Gastrocnemius medialis (tissue), 4 donors: ENCODE measurements around the gene CHCHD5. TPM values are rescaled to one million over a fixed set of nuclear protein-coding genes. Genes with fewer than 3 reads are reported as not detected.
"Not testable (repeated sequence)": the region's sequence is repeated elsewhere in the genome, so short reads cannot be mapped to it uniquely, and the experiment has no call there.

Experiments
- ATAC-seq, 2 donors: fragments of 150-250 bp; one replicate each; pipeline ENCODE4 v1.9.1; 2016
- DNase-seq, 2 donors: peaks; one replicate each; pipeline ENCODE4 v3.0.0-alpha.2; 2019
- H3K27ac ChIP-seq, 4 donors: fragments of 200-600 bp; sonication (generic); 1 replicate in 1 of 4; 2 replicates in 3 of 4; pipeline ENCODE4 v1.5.1; 2016 to 2018; ENCODE audit warnings: mild to moderate bottlenecking in 2 of 4, moderate library complexity in 1 of 4
- H3K27me3 ChIP-seq, 3 donors: fragments of 200-600 bp; sonication (generic) in 2 of 3; 1 replicate in 1 of 3; 2 replicates in 2 of 3; pipeline versions ENCODE4 v1.5.1 to v1.6.0; 2016 to 2019; ENCODE audit warnings: mild to moderate bottlenecking in 1 of 3, moderate library complexity in 1 of 3
- H3K36me3 ChIP-seq, 2 donors: fragments of 200-600 bp; sonication (generic) in 1 of 2; one replicate each; pipeline ENCODE4 v1.5.1; 2017 to 2018
- H3K4me1 ChIP-seq, 2 donors: fragments of 200-600 bp; sonication (generic) in 1 of 2; one replicate each; pipeline ENCODE4 v1.5.1; 2016 to 2017; ENCODE audit warnings: mild to moderate bottlenecking in 2 of 2
- H3K4me3 ChIP-seq, 4 donors: fragments of 200-600 bp; sonication (generic) in 3 of 4; 1 replicate in 1 of 4; 2 replicates in 3 of 4; pipeline ENCODE4 v1.5.1; 2016 to 2019; ENCODE audit warnings: mild to moderate bottlenecking in 2 of 4
- H3K9me3 ChIP-seq, 3 donors: fragments of 200-600 bp; sonication (generic) in 2 of 3; 1 replicate in 1 of 3; 2 replicates in 2 of 3; pipeline ENCODE4 v1.5.1; 2016 to 2019
- CTCF ChIP-seq, 5 experiments: fragments of 450-650 bp in 3 of 5; fragments of 200-600 bp in 2 of 5; sonication (generic) in 2 of 5; IDR thresholded peaks in 4 of 5; conservative IDR thresholded peaks in 1 of 5; 1 replicate in 4 of 5; 2 replicates in 1 of 5; pipeline ENCODE4 v1.5.1; 2016 to 2019; ENCODE audit warnings: antibody characterized with exemption in 5 of 5, mild to moderate bottlenecking in 3 of 5, moderate library complexity in 3 of 5
- POLR2A ChIP-seq, 2 donors: fragments of 450-650 bp; IDR thresholded peaks; one replicate each; pipeline ENCODE4 v1.6.1; 2017; ENCODE audit warnings: antibody characterized with exemption in 2 of 2, mild to moderate bottlenecking in 2 of 2, moderate library complexity in 2 of 2
- in situ Hi-C, 4 donors: fragments of 200-750 bp; cut with MboI; loops; one replicate each; pipeline versions ENCODE4 v1.15.0 to v1.8.0; 2017; ENCODE audit warnings: low sequenced_read_pairs in 4 of 4
- intact Hi-C: fragments of 100-400 bp; cut with DNase I; formaldehyde crosslinking; loops from one replicate; pipeline ENCODE4 v1.15.1; 2023; ENCODE audit warnings: low total_unique reads
- total RNA-seq, 4 donors: library from RNA; depleted of rRNA; stranded (reverse); fragments of >200 nt; gene quantifications; one replicate each; pipeline versions ENCODE4 v1.1.0 to v1.2.3, GENCODE V29; 2016

Gene CHCHD5
- total RNA-seq, 4 donors from 2014 or later, result 13.2 to 26.6 (median 24.1) TPM

- TF ChIP-seq POLR2A (IDR thresholded peaks at IDR 0.05) (no peak), CTCF (IDR thresholded peaks at IDR 0.05 in 4 of 5, conservative IDR thresholded peaks at IDR 0.05 in 1 of 5) (no peak)
- H3K27me3 ChIP-seq, result no peaks in the 10 kb centered on the region
- DNase-seq (no peak), ATAC-seq (no peak)
- H3K36me3 ChIP-seq, result no peaks in the 10 kb centered on the region
- no peak overlapping the region for H3K4me3 ChIP-seq
- no peaks in the 10 kb centered on the region for H3K4me1 ChIP-seq
- no peak overlapping the region for H3K27ac ChIP-seq
- in situ Hi-C loops (loop anchor here in 1 of 4 donors (25.0 kb wide), 1 partner anchor 322 kb away; no protein-coding TSS in a partner anchor), intact Hi-C loops (no loop called here)
- H3K9me3 ChIP-seq, result no peaks in the 10 kb centered on the region
These were observed 30.6 kb downstream of the CHCHD5 start for GRCh38 chr2:112615051-112615450.

- H3K27ac ChIP-seq, H3K36me3 ChIP-seq, H3K4me3 ChIP-seq, ATAC-seq, H3K4me1 ChIP-seq, H3K9me3 ChIP-seq, DNase-seq, H3K27me3 ChIP-seq, intact Hi-C loops: not testable (repeated sequence)
- in situ Hi-C loops, result loop anchor here in 1 of 4 donors (25.0 kb wide), 1 partner anchor 322 kb away; no protein-coding TSS in a partner anchor
These were observed 31.4 kb downstream of the CHCHD5 start for GRCh38 chr2:112615798-112616197.

GRCh38 chr2:112618383-112618782, 34.0 kb downstream of the CHCHD5 start:
- Histone ChIP-seq H3K9me3 (no peaks in the 10 kb centered on the region), H3K36me3 (no peaks in the 10 kb centered on the region), H3K27me3 (no peaks in the 10 kb centered on the region), H3K4me3 (no peak overlapping the region), H3K4me1 (peaks cover 0 to 4% of the 10 kb centered on the region in 2 donors), H3K27ac (no peak overlapping the region)
- DNase-seq (no peak), ATAC-seq (no peak)
- TF ChIP-seq POLR2A (IDR thresholded peaks at IDR 0.05) (no peak), CTCF (IDR thresholded peaks at IDR 0.05 in 4 of 5, conservative IDR thresholded peaks at IDR 0.05 in 1 of 5) (no peak)
- in situ Hi-C loops, result loop anchor here in 1 of 4 donors (25.0 kb wide), 1 partner anchor 319 kb away; no protein-coding TSS in a partner anchor
- intact Hi-C loops, result no loop called here

GRCh38 chr2:112621790-112622527, 37.5 kb downstream of the CHCHD5 start:
- peak overlapping the region in 1 of 4 donors; percentile 36 for H3K27ac ChIP-seq
- ATAC-seq (no peak), DNase-seq (no peak)
- H3K4me3 ChIP-seq, result no peak overlapping the region
- no peaks in the 10 kb centered on the region for H3K9me3 ChIP-seq
- in situ Hi-C loops, result loop anchor here in 3 of 4 donors (10.0 to 25.0 kb wide), 4 partner anchors 63 to 315 kb away; partner anchors contain the start of gene NT5DC4 (in 1 of the 3)
- H3K27me3 ChIP-seq, result no peaks in the 10 kb centered on the region
- TF ChIP-seq CTCF (IDR thresholded peaks at IDR 0.05 in 4 of 5, conservative IDR thresholded peaks at IDR 0.05 in 1 of 5) (no peak), POLR2A (IDR thresholded peaks at IDR 0.05) (no peak)
- intact Hi-C loops, result no loop called here
- peaks cover 6 to 10% of the 10 kb centered on the region in 2 donors for H3K4me1 ChIP-seq
- no peaks in the 10 kb centered on the region for H3K36me3 ChIP-seq

- H3K36me3 ChIP-seq, result no peaks in the 10 kb centered on the region
- DNase-seq (no peak), ATAC-seq (peak; percentile 74 to 88)
- H3K27me3 ChIP-seq, result no peaks in the 10 kb centered on the region
- peak overlapping the region in 1 of 4 donors; percentile 36 for H3K27ac ChIP-seq
- H3K9me3 ChIP-seq, result no peaks in the 10 kb centered on the region
- intact Hi-C loops (no loop called here), in situ Hi-C loops (loop anchor here in 3 of 4 donors (10.0 to 25.0 kb wide), 4 partner anchors 62 to 315 kb away; partner anchors contain the start of gene NT5DC4 (in 1 of the 3))
- no peak overlapping the region for H3K4me3 ChIP-seq
- peaks cover 6 to 12% of the 10 kb centered on the region in 2 donors for H3K4me1 ChIP-seq
- TF ChIP-seq CTCF (IDR thresholded peaks at IDR 0.05 in 4 of 5, conservative IDR thresholded peaks at IDR 0.05 in 1 of 5), result no peak
- TF ChIP-seq POLR2A (IDR thresholded peaks at IDR 0.05), result no peak
These were observed 38.1 kb downstream of the CHCHD5 start for GRCh38 chr2:112622528-112622849.
